NCI-H1436 treated with DMSO at 0.1 percent for 48 hours (cell line): Measurements from ENCODE around the gene RETREG3.
"Not testable (repeated sequence)": the region's sequence is repeated elsewhere in the genome, so short reads cannot be mapped to it uniquely, and the experiment has no call there.

Source experiments
- DNase-seq: peaks from one replicate; lab custom pipeline; 2025; lab: John Stamatoyannopoulos, UW

Gene RETREG3, protein sequence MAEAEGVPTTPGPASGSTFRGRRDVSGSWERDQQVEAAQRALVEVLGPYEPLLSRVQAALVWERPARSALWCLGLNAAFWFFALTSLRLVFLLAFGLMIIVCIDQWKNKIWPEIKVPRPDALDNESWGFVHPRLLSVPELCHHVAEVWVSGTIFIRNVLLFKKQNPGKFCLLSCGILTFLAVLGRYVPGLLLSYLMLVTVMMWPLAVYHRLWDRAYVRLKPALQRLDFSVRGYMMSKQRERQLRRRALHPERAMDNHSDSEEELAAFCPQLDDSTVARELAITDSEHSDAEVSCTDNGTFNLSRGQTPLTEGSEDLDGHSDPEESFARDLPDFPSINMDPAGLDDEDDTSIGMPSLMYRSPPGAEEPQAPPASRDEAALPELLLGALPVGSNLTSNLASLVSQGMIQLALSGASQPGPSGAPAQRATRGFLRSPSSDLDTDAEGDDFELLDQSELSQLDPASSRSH

DNA sequence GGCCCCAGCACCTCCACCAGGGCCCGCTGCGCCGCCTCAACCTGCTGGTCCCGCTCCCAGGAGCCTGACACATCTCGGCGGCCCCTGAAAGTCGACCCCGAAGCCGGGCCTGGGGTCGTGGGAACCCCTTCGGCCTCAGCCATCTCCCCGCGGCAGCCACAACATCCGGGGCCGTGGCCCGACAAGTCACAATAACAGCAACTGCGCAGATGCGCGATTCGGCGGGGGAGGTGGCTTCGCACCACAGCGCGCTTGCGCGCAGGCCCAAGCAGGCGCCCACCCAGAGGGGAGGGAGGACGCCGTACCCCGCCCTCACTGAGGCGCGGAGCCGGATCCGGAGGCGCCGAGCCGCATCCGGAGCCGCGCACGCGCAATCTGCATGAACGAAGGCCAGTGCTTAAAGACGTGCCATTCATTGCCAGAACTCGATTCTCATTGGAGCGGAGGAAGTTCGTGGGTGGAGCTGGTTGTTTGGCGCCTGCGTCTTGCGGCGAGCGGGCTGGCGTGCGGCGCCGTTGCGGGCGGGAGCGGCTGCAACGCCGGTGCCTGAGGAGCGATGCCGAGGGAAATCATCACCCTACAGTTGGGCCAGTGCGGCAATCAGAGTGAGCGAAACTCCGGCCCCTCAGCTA, at the start of gene RETREG3, which contains the start of gene TUBG1:
Gene RETREG3, minus strand, starts transcription at position 193 of the 632 bp plus-strand sequence. Its CDS starts 50 bp downstream, at position 143.
Gene TUBG1, plus strand, starts transcription at position 502 of the 632 bp plus-strand sequence. Its CDS starts 55 bp downstream, at position 557.
- DNase-seq = peak; percentile 98

DNA sequence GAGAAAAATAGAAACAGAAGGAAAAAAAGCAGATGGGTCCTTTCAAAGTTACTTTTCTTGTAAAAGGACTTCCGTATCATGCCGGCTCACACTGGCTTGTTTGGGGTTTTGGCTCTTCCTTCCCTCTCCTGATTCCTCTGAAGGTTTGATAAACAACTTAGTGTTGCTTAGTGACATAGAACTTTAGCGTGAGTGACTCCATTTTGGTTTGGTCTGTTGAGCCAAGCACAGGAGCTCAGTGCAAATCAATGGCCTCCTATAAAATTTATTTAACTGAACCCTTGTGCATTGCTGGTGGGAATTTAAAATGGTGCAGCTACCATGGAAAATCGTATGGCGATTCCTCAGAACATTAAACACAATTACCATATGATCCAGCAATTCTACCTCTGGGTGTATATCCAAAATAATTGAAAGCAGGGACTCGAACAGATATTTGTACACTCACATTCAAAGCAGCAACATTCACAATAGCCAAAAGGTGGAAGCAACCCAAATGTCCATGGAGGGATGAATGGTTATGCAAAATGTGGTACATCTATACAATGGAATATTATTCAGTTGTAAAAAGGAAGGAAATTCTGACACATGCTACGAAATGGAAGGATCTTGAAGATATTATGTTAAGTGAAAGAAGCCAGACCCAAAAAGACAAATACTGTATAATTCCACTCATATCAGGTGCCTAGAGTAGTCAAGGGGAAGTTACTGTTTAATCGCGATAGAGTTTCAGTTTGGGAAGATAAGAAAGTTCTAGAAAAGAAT, 48.8 kb upstream of the RETREG3 start:
- DNase-seq = no peak

DNA sequence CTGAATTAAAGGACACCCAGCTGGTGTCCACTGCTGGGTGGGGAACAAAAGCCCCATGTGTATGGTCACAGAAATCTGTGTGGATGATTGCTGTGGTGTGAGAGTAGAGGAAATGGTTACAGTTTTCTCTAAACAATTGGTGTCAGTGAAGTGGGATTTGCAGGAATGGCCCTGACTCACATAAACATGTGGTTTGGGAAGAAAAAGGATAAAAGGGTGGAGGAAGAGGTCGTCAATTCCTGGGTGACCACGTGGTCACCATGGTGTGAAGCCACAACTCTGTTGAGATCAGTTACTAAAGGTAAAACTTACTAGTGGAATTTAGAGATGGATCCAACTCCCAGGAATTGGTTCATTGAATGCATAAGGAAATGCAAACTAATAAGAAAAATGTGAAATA, 46.4 kb upstream of the RETREG3 start:
- DNase-seq = no peak

DNA sequence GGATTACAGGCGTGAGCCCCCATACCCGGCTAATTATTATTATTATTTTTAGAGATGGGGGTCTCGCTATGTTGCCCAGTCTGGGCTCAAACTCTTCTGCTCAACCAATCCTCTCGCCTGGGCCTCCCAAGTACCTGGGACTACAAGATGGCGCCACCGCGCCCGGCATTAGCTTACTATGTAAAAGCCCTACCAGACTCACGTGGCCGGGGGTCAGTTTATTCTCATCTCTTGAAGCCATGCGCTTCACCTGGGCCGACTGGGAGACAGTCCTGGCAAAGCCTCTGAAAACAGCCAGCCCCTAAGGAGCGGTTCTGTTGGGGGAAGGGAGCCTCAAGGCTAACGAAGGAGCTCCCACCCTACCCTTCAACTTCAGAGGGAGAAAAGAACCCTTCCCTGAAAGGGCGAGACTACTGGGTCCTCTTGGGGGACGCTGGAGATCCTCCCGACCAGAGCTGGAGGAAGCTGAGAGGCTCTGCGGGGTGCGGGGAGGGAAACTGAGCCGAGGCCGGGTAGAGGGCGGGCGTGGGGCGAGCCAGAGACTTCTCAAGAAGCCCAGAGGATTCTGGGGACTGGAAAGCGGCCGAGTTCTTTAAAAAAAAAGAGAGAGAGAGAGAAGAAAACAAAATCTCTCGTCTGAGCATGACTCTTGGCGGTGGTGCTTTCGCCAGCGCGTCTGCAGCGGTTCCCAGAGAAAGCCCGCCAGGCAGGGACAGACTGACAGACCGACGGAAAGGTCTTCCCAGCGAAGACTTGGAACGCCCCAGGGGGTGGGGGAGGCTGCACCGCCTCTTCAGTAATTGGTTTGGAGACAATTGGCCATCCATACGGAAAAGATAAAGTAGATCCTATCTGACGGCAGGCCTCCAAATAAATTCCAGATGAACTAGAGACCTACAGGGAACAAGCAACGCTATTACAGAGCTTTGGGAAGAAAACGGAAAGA, 44.3 kb upstream of the RETREG3 start:
- DNase-seq = no peak

DNA sequence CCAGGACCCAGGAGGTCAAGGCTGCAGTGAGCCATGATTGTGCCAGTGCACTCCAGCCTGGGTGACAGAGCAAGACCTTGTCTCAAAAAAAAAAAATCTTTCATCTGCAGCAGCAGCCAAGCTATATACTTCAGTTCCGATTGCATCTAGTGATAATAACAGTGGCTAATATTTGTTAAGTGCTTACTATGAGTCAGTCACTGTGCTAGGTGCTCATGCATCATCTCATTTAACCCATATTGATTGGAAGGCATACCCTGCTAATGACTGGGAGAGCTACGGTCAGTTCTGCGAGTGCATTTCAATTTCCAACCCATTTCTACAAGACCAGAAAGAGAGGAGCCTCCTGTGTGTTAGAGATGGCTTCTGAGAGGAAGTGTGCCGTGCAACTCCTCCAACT, 42.2 kb upstream of the RETREG3 start:
- DNase-seq = no peak

DNA sequence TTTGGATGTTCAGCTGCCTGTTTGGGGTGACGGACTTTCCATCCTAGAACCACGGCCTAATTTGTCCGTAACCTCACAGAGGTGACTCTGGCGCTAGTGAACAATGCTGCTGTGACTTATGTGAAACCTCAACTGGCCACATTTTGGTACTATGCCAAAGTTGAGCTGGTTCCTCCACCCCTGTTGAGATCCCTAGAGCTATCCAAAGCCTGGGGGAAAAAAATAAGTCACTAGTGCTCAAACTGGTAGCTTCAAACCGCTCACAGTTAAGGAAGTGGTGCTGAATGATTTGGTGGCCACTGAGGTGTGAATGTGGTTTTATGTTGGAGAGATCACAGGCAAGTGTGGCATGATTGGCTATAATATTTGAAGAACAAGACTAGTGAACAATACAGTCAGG, 38.6 kb upstream of the RETREG3 start:
- DNase-seq = no peak

DNA sequence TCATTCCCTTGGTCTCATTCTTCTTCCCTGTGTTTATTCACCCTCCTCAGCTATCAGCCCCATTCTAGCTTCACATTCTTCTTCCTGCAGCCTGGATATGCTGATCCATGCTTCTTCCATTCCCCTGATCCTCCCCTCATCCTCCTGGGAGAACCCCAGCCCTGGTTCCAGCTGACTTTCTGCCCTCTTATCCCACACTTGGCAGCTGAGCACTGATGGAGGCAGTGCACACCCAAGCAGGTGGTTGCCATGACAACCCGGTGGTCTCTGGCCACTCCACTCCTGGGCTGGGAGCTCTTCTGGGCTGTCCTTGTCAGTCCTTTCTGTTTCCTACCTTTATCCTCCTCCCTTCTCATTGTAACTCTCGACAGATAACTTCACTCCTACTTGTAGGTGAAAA, 33.2 kb upstream of the RETREG3 start:
- no peak for DNase-seq

DNA sequence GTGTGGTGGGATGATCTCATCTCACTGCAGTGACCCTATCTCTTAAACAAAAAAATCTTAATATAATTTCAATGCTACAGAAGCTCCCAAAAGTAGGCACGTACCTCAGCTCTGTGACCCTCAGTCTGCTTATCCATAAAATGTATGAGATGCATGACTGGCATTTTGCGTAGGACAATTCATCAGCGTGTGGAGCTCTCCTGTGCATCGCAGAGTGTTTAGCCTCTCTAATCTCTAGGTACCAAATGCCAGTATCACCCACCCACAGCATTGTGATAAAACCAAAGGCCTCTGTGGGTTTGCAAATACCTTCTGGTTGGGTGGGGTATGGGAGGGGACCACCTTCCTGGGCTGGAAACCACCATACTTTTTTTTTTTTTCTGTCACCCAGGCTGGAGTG, 30.9 kb upstream of the RETREG3 start:
- no peak for DNase-seq

DNA sequence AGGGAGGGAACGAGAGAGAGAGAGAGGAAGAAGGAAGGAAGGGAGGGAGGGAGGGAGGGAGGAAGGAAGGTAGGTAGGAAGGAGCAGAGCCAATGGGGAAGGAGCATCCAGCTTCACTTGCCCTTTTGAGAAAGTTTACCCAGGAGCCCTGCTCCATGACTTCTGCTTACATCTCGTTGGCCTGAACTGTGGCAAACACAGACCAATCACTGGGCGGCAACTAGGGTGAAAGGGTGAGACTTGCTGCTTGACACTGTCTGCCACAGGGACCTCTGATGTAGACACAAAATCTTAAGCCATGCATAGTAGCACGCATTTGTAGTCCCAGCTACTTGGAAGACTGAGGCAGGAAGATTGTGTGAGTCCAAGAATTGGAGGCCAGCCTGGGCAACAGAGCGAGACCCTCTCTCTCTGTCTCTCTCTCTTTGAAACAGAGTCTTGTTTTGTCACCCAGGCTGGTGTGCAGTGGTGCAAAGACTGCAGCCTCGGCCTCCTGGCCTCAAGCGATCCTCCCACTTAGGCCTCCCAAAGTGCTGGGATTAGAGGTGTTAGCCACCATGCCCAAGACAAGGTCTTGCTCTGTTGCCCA, 30.4 kb upstream of the RETREG3 start:
- no peak for DNase-seq

DNA sequence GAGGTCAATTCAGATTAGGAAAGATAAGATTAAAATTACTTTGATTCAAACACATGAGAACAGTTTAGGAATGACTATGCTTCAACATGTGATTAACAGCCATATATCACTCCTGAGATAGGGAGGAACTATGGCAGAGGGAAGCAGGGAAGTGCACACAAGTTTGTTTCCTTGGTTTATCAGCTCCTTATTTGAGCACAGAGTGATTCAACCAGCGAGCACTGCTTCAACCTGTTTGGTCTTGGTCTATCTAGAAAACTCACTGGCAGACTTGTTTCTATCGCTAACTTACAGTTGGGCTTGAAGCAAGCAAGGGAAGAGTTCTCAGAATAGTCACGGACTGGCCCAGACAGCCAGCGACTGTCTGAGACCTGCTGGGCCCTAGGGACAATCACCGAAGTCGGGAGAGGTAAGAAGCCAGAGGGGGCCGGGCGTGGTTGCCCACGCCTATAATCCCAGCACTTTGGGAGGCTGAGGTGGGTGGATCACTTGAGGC, 23.8 kb upstream of the RETREG3 start:
- no peak for DNase-seq

DNA sequence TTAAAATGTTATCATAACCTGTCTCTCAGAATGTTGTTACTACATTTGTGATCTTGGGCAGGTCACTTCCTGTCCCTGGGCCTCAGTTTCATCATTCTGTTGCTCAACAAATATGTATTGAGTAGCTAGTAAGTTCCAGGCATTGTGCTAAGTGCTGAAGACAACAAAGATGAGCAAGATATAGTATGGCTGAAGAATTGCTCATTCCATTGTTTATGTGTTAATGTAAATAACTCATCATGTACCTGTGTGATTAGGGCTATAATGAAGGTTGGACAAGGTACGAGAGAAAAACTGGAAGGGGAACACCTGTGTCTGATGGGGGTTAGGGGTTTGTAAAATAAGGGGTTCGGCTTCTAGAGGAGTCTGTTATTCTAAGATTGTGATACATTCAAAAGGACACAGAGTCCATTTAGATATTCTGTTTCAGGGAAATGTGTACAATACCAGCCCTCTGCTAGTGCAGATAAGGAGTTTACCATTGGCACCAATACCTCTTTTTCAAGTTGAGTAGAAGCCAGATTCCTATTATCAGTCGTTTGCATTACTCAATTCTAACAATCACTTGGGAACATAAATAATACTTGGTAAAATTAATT, 20.3 kb upstream of the RETREG3 start:
- no peak for DNase-seq

DNA sequence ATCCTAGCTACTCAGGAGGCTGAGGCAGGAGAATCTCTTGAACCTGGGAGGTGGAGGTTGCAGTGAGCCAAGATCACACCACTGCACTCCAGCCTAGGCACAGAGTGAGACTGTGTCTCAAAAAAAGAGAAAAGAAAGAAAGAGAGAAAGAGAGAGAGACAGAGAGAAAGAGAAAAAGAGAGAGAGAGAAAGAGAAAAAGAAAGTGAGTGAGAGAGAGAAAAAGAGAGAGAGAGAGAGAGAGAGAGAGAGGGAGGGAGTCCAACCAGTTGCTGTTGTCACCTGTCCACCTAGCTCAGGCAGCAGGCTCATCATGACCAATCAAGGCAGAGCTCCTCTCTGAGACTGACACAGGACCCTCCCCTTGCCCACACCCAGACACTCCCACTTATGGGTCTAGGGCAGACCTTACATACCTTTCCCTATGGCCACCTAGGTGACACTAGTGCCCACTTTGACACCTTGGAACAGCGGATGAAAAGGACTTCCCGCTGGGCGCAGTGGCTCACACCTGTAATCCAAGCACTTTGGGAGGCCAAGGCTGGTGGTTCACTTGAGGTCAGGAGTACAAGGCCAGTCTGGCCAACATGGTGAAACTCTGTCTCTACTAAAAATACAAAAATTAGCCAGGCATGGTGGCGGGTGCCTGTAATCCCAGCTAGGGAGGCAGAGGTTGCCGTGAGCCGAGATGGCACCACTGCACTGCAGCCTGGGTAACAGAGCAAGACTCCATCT, 18.0 kb upstream of the RETREG3 start:
- DNase-seq = not testable (repeated sequence)

DNA sequence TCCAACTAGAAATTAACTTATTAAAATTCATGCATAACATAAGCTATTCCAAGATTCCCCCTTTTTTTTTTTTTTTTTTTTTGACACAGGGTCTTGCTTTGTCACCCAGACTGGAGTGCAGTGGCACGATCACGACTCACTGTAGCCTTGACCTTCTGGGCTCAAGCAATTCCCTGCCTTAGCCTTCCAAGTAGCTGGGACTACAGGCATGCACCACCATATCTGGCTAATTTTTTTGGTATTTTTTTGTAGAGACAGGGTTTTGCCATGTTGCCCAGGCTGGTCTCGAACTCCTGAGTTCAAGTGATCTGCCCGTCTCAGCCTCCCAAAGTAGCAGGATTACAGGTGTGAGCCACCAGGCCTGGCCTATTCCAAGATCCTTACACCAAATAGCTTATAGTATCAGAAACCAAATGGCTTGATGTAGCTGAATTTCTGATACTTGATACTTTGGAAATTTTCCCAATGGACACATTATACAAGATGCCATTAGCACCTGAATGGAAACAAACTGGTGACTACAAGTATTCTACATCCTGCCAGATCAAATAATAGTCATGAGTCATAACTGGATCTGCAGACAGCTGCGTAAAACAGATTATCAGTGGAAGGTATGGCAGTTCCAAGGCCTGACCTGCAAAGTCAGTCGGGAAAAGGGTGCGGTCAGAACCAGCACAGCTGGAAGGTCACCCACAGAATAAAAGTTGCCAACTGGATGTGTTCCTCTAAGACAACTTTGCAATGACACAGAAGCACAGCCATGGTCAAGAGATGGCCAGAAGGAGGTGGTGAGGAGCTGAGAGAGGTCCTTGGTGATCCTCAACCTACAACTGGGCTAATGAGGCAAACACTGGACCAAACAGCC, 14.8 kb upstream of the RETREG3 start:
- DNase-seq = no peak

DNA sequence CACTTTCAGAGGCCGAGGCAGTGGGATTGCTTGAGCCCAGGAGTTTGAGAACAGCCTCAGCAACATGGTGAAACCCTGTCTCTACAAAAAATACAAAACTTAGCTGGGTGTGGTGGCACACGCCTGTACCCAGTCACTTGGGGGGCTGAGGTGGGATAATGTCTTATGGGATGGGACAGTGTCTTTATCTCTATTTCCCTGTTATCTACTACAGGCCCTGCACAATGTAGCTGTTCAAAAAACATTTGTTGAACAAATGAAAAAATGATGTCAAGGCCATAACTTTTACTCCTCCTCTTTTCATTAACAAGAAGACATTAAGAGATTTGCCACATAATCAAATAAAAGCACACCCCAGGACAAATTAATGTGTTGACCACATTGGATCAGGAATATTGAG, 14.1 kb upstream of the RETREG3 start:
- DNase-seq = no peak

DNA sequence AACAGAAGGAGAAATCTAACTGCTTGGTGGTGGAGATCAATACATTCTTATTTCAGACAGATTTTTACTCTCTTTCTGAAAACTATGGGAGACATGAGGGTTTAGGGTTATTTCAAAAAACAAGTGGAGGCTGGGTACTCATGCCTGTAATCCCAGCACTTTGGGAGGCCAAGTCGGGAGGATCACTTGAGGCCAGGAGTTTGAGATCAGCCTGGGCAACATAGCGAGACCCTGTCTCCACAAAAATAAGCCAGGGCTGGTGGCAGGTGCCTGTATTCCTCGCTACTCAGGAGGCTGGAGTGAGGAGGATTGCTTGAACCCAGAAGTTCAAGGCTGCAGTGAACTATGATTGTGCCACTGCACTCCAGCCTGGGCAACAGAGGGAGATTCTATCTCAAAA, 12.8 kb upstream of the RETREG3 start:
- DNase-seq = not testable (repeated sequence)

DNA sequence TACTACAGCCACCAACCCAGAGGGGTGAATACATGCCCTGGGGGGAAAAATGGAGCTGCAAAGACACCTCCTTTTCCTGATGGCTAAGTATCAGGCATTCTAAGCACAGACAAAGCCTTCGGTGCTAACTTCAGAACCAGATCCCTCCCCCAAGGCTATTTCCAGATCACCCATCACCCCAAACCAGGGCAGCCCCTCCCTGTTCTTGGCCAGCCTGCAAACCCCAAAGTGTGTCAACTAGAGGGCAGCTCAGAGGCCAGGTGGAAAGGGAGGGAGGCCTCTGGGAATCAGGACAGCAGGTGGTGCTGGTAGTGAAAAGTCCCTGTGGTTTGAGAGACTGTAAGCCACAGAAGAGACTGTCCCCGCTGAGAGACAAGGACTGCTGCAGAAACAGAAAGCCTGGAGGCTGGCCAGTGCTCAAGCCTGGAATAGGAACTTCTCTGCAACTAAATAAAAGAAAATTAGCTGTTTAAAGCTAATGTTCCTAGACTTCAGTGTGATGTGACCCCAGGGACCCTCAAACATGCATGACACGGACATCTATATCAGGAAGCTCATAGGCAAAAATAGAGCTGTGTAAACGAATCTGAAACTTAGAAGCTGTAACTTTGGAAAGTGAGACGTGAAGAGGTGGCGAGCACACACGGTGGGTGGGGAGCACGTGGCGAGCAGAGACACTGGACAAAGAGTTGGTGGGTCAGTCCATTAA, 9.4 kb upstream of the RETREG3 start:
- DNase-seq = no peak

DNA sequence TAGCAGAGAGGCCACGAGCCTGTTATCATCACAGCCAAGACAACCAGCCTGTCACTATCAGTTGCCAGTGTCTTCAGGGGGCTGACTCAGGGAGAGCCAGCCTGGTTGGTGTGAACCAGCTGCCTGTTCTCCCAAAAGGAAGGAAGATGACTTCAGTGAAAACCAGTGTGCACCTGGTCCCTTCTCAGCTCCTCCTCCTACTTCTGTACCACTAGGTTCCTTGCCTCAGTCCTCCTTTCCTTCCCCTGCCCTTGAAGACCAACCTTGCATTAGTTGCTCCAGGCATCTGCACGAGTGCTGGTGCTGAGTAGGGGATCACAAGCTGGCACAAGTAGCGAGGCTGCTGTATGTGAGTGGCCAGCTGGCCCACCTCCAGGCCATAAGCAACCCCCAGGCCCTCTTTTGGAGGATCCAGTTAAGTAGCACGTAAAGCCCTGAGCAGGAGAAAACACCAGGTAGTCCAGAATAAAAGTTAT, 8.8 kb upstream of the RETREG3 start:
- no peak for DNase-seq

DNA sequence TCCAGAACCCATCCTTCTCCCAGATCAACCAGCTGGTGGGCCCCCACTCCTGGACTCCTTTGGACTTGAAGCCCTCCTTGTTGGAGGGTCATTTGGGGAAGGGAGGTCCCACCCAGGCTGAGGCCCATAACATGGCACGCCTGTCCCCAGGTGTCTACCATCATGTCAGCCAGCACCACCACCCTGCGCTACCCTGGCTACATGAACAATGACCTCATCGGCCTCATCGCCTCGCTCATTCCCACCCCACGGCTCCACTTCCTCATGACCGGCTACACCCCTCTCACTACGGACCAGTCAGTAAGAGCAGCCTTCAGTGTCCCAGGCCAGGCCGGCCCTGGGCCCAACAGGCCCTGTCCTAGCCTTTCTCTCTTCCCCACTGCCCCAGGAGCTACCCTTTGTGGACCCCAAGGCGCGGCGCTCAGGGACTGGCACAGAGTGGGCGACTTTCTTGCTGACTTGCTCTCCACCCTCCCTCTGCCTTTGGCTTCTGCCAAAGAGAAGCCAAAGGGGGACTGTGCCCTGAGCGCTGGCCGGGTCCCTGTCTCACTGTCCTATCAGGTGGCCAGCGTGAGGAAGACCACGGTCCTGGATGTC, 4.6 kb upstream of the RETREG3 start:
- DNase-seq = no peak
